ENCODE data around the gene AKNAD1. TPM values are rescaled to one million over a fixed set of nuclear protein-coding genes. Genes with fewer than 3 reads are reported as not detected.

AKNAD1 gene
- total RNA-seq, 1 donor from 2014 or later, result 0.67 TPM

DNA sequence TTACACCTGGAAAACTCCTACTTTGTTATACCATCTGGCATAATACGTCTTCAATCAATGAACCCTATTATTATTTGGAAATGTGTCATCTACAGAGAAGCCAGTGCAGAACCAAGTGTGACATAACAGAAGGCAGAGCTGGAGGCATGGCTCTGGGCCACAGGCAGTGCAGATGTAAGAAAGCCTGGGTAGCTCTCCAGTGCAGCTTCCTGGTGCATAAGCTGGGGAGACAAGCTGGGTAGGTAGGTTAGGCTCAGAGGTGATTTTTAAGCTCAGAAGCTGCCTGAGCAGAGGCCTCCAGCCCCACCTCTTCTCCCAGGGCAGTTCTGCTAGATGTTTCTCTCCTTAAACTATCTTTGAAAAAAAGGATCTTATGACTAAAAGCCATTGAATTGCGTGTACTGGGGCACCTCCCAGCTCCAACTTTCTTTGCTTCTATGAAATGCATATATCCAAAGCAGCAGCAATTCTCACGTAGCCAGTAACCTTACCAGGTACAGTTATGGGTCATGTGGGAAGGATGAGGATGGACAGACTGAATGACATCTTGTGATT is 30.7 kb downstream of the AKNAD1 start:
- no peaks in the 10 kb centered on the region for H3K36me3 ChIP-seq
- intact Hi-C loops (cut with DNase I), result loop anchor here (10.0 kb wide), 1 partner anchor 69 kb away; no protein-coding TSS in a partner anchor
- TF ChIP-seq, protein P1, sequence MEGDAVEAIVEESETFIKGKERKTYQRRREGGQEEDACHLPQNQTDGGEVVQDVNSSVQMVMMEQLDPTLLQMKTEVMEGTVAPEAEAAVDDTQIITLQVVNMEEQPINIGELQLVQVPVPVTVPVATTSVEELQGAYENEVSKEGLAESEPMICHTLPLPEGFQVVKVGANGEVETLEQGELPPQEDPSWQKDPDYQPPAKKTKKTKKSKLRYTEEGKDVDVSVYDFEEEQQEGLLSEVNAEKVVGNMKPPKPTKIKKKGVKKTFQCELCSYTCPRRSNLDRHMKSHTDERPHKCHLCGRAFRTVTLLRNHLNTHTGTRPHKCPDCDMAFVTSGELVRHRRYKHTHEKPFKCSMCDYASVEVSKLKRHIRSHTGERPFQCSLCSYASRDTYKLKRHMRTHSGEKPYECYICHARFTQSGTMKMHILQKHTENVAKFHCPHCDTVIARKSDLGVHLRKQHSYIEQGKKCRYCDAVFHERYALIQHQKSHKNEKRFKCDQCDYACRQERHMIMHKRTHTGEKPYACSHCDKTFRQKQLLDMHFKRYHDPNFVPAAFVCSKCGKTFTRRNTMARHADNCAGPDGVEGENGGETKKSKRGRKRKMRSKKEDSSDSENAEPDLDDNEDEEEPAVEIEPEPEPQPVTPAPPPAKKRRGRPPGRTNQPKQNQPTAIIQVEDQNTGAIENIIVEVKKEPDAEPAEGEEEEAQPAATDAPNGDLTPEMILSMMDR (IDR thresholded peaks at IDR 0.05), result no peak
- ATAC-seq (no peak), DNase-seq (no peak)
- H3K4me3 ChIP-seq, result no peak overlapping the region
- H3K27me3 ChIP-seq, result no peaks in the 10 kb centered on the region
- no peaks in the 10 kb centered on the region for H3K9me3 ChIP-seq
- H3K27ac ChIP-seq, result no peak overlapping the region
- peaks cover 16% of the 10 kb centered on the region for H3K4me1 ChIP-seq

DNA sequence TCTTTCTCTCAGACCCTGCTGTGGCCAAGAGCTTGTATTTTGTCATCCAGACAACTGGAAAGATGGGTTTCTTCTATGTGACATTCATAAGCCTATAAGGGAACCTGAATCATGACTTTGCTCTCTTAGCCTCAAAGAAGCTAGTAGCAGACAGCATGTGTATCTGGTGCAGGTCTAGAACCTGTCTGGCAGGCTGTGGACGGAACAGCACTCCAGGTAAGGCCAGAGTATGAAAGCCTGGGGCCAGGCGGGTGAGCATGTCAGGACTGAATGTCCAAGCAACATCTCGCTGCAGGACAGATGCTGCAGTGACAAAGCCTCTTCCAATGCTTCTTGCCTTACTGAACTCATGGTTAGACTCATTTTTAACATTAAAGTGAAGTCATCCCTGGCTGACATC is 32.8 kb downstream of the AKNAD1 start:
- H3K4me3 ChIP-seq, result no peak overlapping the region
- H3K36me3 ChIP-seq, result no peaks in the 10 kb centered on the region
- TF ChIP-seq, protein P1 (IDR thresholded peaks at IDR 0.05), result no peak
- ATAC-seq, result no peak
- peaks cover 3% of the 10 kb centered on the region for H3K4me1 ChIP-seq
- no peak for DNase-seq
- H3K27ac ChIP-seq, result no peak overlapping the region
- intact Hi-C loops (cut with DNase I), result loop anchor here (10.0 kb wide), 1 partner anchor 71 kb away; no protein-coding TSS in a partner anchor
- no peaks in the 10 kb centered on the region for H3K9me3 ChIP-seq
- H3K27me3 ChIP-seq, result no peaks in the 10 kb centered on the region

DNA sequence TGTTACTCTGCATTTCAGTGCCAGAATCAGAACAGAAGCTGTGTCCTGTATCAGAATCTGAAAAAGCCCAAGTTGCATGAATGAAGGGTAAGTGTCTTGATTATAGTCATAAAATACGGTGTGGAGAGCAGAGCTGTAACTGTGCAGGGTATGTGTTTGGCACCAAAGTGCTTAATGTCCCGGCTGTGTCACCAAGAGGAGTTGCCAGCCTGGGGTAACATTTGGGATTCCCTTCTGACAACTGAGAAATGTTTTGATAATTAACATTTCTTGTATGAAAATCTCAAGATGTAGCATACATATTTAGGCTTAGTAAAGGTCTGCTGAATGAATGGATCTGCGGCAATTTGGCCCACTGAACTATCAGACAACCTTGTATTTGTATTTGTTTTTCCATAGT is 33.3 kb downstream of the AKNAD1 start:
- Histone ChIP-seq H3K4me1 (no peaks in the 10 kb centered on the region), H3K36me3 (no peaks in the 10 kb centered on the region), H3K9me3 (no peaks in the 10 kb centered on the region), H3K27ac (no peak overlapping the region), H3K4me3 (no peak overlapping the region), H3K27me3 (no peaks in the 10 kb centered on the region)
- ATAC-seq, result no peak
- intact Hi-C loops (cut with DNase I), result loop anchor here (10.0 kb wide), 1 partner anchor 71 kb away; no protein-coding TSS in a partner anchor
- no peak for DNase-seq
- TF ChIP-seq, protein P1 (IDR thresholded peaks at IDR 0.05), result no peak

DNA sequence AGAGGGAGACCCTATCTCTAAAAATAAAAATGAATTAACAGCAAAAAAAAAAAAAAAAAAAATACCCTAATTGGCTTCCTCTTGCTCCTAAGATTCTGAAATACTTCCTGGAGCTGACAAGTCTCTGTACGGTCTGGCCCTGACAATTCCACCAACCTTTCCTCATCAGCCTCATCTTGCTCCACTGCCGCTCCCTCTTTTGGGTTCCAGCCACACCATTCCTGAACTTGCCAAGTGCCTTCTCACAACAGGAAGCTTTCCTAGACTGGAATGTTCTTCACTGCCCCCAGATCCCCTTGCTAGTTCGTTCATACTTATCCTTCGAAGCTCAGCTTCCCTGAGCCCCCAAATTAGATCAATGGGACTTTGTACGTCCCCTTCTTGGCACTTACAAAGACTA is 37.0 kb downstream of the AKNAD1 start:
- TF ChIP-seq, protein P1 (IDR thresholded peaks at IDR 0.05), result no peak
- ATAC-seq (no peak), DNase-seq (no peak)
- Histone ChIP-seq H3K27me3 (no peaks in the 10 kb centered on the region), H3K27ac (no peak overlapping the region), H3K36me3 (no peaks in the 10 kb centered on the region), H3K4me1 (no peaks in the 10 kb centered on the region), H3K4me3 (no peak overlapping the region), H3K9me3 (no peaks in the 10 kb centered on the region)
- intact Hi-C loops (cut with DNase I), result loop anchor here (10.0 kb wide), 1 partner anchor 75 kb away; no protein-coding TSS in a partner anchor

DNA sequence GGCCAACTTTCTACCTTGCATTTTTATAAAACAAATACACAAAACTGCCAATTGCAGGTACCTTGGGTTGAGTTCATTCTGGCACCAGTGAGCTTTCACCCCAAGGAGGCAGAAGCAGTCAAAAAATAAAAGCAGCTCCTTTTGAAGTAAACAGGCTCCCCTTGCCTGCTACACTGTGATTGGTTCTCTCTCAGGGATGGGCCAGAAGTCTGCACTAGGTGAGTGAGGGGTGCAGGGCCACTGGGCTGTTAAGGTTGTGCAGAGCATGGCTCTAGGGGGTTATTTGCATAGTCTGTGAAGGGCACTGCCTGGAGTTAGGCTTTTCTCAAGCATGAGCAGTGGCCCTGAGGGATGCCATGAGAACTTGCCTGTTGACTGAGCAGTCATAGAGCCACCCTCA is 39.1 kb downstream of the AKNAD1 start:
- DNase-seq, result no peak
- no peaks in the 10 kb centered on the region for H3K27me3 ChIP-seq
- ATAC-seq, result no peak
- H3K36me3 ChIP-seq, result no peaks in the 10 kb centered on the region
- no peaks in the 10 kb centered on the region for H3K9me3 ChIP-seq
- intact Hi-C loops (cut with DNase I), result no loop called here
- no peak overlapping the region for H3K27ac ChIP-seq
- no peaks in the 10 kb centered on the region for H3K4me1 ChIP-seq
- TF ChIP-seq, protein P1 (IDR thresholded peaks at IDR 0.05), result no peak
- H3K4me3 ChIP-seq, result no peak overlapping the region

DNA sequence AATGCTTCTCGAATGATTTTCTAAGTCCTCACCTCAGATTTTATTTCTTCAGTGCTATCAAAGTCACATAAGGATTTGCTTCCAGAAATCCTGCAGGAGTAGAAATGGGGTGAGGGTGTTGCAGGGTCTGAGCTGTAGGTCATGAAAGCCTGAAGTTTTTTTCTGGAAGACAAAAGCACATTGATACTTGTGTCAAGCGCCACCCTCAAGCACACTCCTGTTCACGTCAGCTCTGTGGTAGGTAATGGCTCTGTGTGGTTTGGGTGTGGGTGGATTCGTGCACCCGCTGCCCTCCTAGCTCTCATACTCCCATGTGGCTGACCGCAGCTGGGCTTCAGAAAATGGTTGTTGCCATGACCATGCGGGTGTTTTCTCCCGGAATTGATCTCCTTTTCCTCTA is 39.9 kb downstream of the AKNAD1 start:
- ATAC-seq (peak; percentile 64), DNase-seq (no peak)
- Histone ChIP-seq H3K4me1 (no peaks in the 10 kb centered on the region), H3K27ac (peak overlapping the region; percentile 80), H3K27me3 (no peaks in the 10 kb centered on the region), H3K36me3 (peaks cover 2% of the 10 kb centered on the region), H3K4me3 (peak overlapping the region; percentile 14), H3K9me3 (no peaks in the 10 kb centered on the region)
- intact Hi-C loops (cut with DNase I), result no loop called here
- TF ChIP-seq, protein P1 (IDR thresholded peaks at IDR 0.05), result no peak
